ENCODE data around the gene CBX4.

DNA sequence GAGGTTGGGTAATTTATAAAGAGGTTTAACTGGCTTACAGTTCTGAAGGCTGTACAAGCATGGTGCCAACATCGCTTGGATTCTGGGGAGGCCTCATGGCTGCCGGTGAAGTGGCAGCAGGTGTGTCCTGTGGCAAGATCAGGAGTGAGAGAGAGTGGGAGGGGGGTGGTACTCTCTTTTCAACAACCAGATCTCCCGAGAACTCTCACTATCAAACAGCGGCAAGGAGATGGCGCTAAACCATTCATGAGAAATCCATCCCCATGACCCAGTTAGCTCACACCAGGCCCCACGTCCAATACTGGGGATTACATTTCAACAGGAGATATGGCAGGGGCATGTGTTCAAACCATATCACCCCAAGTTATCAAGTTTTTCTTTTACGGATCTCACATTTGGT lies 44.0 kb upstream of the CBX4 start:
- TF ChIP-seq CTCF (IDR thresholded peaks at IDR 0.05) (no peak), POLR2A (IDR thresholded peaks at IDR 0.05) (no peak)

All from right lobe of liver (tissue), 4 donors.